ENCODE data around the gene RFX2.

- TF ChIP-seq CTCF (IDR thresholded peaks at IDR 0.05; ENCODE audit: low read depth, low read length, poor library complexity, severe bottlenecking) (no peak), EZH2phosphoT487 (IDR thresholded peaks at IDR 0.05; ENCODE audit: borderline replicate concordance, low read length) (no peak)
These were observed 40.1 kb downstream of the RFX2 start for GRCh38 chr19:6070207-6070681.

All from DOHH2 (cell line).